Activated naive CD8-positive, alpha-beta T cell (primary cell): ENCODE measurements around the gene NUAK1.

ENCODE experiments used
- H3K27ac Mint-ChIP-seq: one replicate; pipeline ENCODE4 v1.8.0; 2021; ENCODE audit warnings: mixed read lengths
- H3K27me3 Mint-ChIP-seq: one replicate; pipeline ENCODE4 v1.8.0; 2021; ENCODE audit warnings: mixed read lengths
- H3K36me3 Mint-ChIP-seq: one replicate; pipeline ENCODE4 v1.8.0; 2021; ENCODE audit warnings: mixed read lengths
- H3K4me1 Mint-ChIP-seq: one replicate; pipeline ENCODE4 v1.8.0; 2021; ENCODE audit warnings: low read depth, mixed read lengths
- H3K4me3 Mint-ChIP-seq: one replicate; pipeline ENCODE4 v1.8.0; 2021; ENCODE audit warnings: mild to moderate bottlenecking, mixed read lengths
- H3K9me3 Mint-ChIP-seq: one replicate; pipeline ENCODE4 v1.8.0; 2021; ENCODE audit warnings: low read depth, mixed read lengths

The NUAK1 gene

DNA sequence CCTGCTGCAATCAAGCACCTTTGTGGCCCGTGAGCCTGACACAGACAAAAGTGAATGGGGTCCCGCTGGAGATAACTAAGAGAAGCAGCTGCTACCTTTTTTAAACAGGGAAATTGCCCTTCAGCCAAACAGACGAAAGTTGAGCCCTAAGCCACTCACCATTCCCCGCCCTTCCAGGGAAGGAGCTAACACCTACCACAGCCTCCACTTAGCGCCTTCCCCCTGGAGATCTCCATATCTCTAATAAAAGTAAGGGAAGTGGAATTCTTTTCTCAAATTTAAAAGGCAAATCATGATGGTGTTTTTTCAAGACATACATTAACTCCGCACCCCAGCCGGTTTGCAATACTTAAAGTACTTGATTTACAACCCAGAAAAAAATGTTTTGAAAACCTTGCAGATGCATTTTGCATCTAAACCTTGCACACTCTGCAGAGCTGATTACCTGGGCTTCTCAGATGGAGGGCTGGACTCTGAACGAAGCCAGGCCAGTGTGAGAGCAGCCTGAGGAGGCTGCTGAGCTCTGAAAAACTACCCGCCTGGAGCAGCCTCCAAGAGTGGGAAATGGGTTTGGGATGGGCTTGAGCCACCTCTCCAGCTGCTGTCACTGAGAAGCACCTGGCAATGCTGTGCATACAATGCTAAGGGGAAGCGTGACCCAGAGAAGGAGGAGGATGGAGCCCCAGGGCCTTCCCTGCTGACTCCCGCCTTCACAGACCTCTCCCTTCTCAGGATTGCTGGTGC lies 10.0 kb downstream of the NUAK1 start:
- Mint-ChIP-seq H3K36me3 (no peaks in the 10 kb centered on the region), H3K27ac (no peak overlapping the region), H3K4me3 (no peak overlapping the region), H3K27me3 (peaks cover 22% of the 10 kb centered on the region), H3K4me1 (no peaks in the 10 kb centered on the region), H3K9me3 (no peaks in the 10 kb centered on the region)

DNA sequence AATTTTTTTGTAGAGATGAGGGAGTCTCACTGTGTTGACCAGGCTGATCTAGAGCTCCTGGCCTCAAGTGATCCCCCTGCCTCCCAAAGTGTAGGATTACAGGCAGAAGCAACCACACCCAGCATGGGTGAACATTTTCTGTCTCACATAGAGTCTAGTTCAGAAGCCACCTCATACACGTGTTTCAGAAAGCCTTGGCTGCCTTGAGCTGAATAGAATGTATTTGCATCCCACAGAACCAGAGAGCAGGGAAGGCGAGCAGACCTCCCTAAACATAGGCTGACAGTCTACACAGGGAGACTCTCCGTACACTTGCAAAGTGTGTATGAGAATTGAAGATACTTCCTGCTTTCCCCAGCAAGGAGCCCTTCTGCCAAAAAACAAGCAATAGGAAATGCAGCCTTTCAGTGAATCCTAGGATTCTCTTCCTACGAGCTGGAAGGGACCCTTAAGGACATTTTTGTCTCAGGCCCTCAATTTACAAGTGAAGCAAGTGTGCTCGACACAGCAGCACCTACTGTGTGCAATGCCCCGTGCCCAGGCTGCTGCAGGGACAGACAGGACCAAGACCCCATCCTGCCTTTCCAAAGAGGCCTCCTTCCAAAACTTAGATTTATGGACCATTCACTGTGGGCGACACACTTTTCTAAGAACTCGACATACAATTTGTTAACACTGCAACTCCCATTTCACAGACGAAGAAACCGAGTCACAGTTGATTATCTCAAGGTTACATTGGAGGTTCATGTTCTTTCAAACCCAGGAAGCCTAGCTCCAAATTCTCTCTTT lies 11.2 kb downstream of the NUAK1 start:
- no peak overlapping the region for H3K27ac Mint-ChIP-seq
- no peaks in the 10 kb centered on the region for H3K9me3 Mint-ChIP-seq
- H3K4me3 Mint-ChIP-seq: no peak overlapping the region
- peaks cover 16% of the 10 kb centered on the region for H3K27me3 Mint-ChIP-seq
- no peaks in the 10 kb centered on the region for H3K36me3 Mint-ChIP-seq
- no peaks in the 10 kb centered on the region for H3K4me1 Mint-ChIP-seq

DNA sequence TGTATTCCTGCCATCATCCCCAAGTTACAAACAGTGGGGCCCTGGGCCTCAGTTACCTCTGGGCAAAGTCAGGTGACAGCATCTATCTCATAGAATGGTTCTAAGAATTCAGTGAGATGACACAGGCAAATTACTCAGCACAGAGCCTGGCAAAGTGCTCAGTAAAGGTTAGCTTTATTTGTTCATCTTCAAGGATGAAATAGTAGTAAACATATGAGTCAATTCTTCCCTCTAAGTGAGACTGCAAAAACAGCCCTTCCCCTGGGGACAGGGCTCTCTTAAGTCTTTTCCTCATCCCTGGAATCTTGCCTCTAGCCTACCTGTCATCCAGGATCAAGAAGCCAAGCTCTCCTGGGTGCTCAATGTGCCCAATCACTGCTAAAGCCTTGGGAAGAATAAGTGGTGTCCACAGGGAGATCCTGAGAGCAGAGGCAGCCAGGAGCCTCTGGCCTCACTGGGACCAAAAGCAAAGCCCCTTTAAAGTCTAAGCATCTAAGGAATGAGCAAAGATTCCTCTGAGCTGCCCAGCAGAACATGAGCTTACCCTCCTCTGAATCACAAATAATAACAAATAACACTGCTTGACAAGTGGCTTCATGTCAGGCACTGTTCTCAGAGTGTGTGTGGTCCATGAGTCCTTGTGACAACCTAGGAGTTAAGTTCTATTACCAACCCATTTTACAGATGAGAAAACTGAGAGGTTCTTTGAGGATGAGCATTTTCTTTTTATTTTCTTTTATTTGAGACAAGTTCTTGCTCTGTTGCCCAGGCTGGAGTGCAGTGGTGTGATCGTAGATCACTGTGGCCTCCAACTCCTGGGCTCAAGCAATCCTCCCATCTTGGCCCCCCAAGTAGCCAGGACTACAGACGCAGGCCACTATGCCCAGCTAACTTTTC lies 12.1 kb downstream of the NUAK1 start:
- Mint-ChIP-seq H3K4me3 (no peak overlapping the region), H3K36me3 (no peaks in the 10 kb centered on the region)

DNA sequence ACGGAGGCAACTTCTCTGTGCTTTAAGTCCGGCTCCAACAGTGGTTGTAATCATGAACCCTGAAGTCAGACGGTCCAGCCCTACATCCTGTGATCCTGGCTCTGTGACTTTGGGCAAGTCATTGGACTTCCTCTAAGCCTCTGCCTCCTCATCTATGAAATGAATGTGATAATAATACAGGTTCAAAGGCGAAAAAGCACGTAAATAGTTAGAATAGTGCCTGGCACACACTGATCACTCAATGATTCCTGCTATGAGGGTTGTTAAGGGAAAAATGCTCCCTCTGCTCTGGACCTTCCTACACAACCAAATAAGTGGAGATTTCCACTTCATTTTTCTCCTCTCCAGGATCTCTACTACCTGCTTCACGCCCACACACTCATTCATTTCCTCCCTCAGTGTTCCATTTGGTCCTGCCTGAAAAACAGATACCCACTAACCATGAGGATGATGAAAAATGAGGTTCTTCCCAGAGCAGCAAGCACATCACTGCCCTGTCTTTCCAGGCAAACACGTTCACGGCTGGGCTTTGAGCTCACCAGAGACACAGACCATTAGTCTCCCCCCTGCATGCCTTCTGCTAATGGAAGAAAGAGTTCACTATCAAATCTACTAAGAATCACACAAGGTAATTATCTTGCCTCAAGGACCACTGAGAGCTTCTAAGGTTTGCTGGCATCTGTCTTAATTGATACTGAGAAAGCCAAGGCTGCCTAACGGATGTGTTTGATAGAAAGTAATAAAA lies 13.2 kb downstream of the NUAK1 start:
- Mint-ChIP-seq H3K9me3 (no peaks in the 10 kb centered on the region), H3K36me3 (no peaks in the 10 kb centered on the region), H3K27me3 (peaks cover 13% of the 10 kb centered on the region), H3K4me1 (no peaks in the 10 kb centered on the region), H3K27ac (no peak overlapping the region), H3K4me3 (no peak overlapping the region)

More for the DNA sequence above, 12.1 kb downstream of the NUAK1 start:
- Mint-ChIP-seq H3K27me3 (peaks cover 14% of the 10 kb centered on the region), H3K9me3 (no peaks in the 10 kb centered on the region), H3K4me1 (no peaks in the 10 kb centered on the region), H3K27ac (no peak overlapping the region)

DNA sequence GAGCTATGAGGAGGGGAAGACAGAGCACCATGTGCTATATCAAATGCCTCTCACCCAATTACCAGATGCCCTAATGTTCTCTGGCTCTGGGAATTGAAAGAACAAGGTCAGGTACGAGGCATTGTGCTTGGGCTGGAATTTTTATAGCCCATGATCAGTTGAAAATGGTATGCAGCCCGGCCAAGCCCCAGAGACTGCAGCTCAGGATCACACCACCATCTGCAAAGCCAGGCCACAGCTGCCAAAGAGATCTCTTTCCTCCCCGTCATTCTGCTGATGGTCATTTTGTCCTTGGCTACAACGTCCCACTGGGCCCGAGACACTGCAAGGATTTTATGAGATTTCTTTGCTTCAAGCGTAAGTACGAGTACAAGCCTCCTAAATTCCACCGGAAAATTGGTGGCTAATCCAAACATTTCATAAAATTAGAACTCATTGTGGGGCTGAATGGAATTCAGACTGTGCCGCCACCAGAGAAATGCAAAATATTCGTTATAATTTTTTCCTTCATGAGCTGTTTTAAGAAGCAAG lies 15.1 kb downstream of the NUAK1 start:
- H3K36me3 Mint-ChIP-seq: no peaks in the 10 kb centered on the region
- H3K4me3 Mint-ChIP-seq: no peak overlapping the region
- no peaks in the 10 kb centered on the region for H3K4me1 Mint-ChIP-seq
- no peak overlapping the region for H3K27ac Mint-ChIP-seq
- H3K27me3 Mint-ChIP-seq: peaks cover 9% of the 10 kb centered on the region
- no peaks in the 10 kb centered on the region for H3K9me3 Mint-ChIP-seq

DNA sequence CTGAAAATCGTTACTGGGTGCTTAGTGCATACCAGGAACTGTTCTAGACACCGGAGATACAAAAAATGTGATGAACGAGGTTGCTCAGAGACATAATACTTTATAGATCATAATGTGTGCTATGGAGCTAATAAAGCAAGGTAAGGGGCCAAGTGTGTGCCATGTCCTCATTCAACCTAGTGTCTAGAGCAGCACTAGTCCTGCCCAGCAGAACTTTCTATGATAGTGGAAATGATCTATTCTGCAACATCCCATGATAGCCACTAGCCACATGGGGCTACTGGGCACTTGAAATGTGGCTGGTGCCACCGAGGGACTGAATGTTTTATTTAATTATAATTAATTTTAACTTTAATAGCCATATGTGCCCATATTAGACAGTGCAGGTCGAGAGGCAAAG lies 15.6 kb downstream of the NUAK1 start:
- no peak overlapping the region for H3K27ac Mint-ChIP-seq
- H3K4me1 Mint-ChIP-seq: no peaks in the 10 kb centered on the region
- H3K27me3 Mint-ChIP-seq: peaks cover 9% of the 10 kb centered on the region
- H3K36me3 Mint-ChIP-seq: no peaks in the 10 kb centered on the region
- H3K4me3 Mint-ChIP-seq: no peak overlapping the region
- no peaks in the 10 kb centered on the region for H3K9me3 Mint-ChIP-seq

DNA sequence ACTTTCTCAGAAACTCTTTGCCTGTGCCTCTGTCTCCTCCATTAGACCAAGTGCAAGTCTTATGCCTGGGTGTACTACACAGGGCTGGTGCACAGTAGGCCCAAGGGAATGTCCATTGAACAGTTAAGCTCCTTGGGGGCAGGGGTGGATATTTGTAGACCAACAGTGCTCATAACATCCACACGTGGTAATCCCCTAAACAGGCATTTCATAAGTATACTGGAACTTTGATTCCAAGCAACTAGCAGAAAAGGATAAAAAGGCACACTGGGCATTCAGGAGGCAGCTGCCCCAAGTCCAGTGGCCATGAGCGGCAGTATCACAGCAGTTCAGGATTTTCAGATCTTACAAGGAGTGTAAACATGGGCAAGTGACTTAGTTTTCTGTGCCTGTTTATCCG lies 16.8 kb downstream of the NUAK1 start:
- H3K27ac Mint-ChIP-seq: no peak overlapping the region
- H3K36me3 Mint-ChIP-seq: no peaks in the 10 kb centered on the region
- H3K4me3 Mint-ChIP-seq: no peak overlapping the region
- peaks cover 9% of the 10 kb centered on the region for H3K27me3 Mint-ChIP-seq
- no peaks in the 10 kb centered on the region for H3K9me3 Mint-ChIP-seq
- H3K4me1 Mint-ChIP-seq: no peaks in the 10 kb centered on the region

DNA sequence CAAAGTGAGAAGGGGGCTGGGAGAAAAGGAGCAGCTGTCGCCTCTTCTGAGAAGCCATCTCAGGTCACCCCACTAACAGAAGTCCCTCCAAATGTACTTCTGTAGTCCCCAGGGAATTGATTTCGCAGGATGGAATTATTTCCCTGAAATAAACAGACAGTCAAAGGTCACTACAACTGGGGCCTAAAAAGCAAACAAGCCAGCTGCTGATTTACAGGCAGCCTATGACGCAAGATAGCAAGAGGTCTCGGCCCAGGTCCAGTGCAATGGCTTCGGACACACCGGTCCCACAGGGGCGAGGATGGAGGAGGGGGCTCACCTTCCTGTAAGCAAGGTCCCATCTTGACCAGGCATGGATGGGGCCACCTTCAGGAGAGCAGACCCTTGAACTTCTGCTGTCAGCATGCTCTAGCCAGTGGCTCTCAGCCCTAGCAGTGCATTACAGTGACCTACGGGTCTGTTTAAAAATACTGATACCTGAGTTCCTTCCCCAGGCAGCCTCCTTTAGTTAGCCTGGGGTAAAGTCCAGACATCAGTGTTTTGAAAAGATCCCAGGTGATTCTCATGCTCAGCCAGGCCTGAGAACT lies 18.1 kb downstream of the NUAK1 start:
- Mint-ChIP-seq H3K9me3 (no peaks in the 10 kb centered on the region), H3K36me3 (no peaks in the 10 kb centered on the region), H3K27me3 (peaks cover 5% of the 10 kb centered on the region)

DNA sequence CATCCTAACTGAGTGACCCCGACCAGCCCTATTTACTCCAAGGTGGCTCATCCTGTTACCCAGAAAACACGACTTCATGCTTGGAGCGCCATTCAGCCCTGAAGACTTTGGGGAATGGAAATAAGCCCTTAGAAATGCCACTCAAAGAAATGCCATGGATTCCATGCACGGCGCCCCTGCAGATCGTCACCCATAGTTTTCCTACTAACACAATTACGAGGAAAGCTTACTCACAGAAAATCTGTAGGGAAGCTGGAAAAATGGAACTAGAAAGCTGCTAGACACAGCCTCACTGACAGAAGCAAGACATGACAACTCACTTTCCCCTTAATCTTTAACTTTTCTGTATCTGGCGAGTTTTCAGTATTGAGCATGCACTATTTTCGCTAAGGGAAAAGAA lies 19.5 kb downstream of the NUAK1 start:
- no peaks in the 10 kb centered on the region for H3K4me1 Mint-ChIP-seq
- no peaks in the 10 kb centered on the region for H3K9me3 Mint-ChIP-seq
- H3K27me3 Mint-ChIP-seq: peaks cover 3% of the 10 kb centered on the region
- no peaks in the 10 kb centered on the region for H3K36me3 Mint-ChIP-seq
- no peak overlapping the region for H3K27ac Mint-ChIP-seq
- H3K4me3 Mint-ChIP-seq: no peak overlapping the region

More for the DNA sequence above, 18.1 kb downstream of the NUAK1 start:
- no peaks in the 10 kb centered on the region for H3K4me1 Mint-ChIP-seq
- no peak overlapping the region for H3K27ac Mint-ChIP-seq
- H3K4me3 Mint-ChIP-seq: no peak overlapping the region

DNA sequence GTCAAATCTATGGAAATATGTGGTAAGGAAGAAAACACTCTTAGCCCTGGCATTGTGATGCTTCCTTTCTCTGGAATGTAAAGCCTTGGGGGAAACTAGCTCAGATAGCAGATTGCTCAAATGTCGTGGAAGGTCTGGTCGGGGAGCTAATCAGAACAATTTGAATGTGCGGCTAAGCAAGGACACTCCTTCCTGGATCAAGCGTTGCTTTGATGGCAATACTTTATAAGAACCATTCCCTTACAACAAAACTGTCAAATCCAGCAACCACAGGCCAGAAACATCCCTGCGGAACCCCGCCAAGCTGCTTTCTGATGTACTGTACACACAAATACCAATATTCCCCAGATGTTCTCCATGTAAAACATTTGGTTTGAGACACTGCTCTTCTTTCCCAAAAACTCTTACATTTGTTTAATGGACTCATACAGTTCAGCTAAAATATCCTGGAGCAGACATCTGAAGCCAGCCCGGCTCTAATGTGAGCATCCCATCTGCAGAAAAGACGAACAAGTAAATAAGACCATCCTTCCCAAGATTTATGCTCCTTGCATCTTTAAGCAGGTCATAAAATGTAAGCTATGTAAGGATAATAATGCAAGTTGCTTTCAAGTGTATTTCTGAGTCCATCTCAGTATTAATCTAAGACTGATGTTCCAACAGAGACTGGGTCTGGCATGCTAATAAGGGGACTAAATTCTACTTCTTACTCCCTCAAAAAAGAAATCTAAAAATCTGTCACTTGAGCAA lies 20.2 kb downstream of the NUAK1 start:
- Mint-ChIP-seq H3K36me3 (no peaks in the 10 kb centered on the region), H3K27ac (no peak overlapping the region), H3K9me3 (no peaks in the 10 kb centered on the region), H3K27me3 (no peaks in the 10 kb centered on the region), H3K4me1 (no peaks in the 10 kb centered on the region), H3K4me3 (no peak overlapping the region)

DNA sequence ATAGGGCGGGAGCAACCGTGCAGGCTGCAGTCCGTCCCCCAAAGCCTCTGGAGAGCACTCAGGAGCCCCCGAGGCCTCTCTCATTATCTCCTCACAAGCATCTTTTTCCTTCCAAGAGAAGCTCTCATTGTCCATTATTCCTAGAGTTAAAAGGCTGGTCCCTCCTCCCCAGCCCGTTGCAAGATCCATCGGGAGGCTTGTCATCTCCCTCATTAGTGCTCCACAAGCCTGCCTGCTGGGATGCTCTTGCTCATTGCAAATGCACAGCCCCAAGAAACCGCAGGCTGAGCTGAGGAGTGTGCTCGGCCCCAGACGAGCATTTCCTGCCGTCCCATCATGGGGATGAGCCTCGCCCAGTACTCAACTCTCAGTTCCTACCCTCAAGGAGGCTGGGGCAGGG lies 23.3 kb downstream of the NUAK1 start:
- H3K4me1 Mint-ChIP-seq: no peaks in the 10 kb centered on the region
- H3K4me3 Mint-ChIP-seq: no peak overlapping the region
- no peak overlapping the region for H3K27ac Mint-ChIP-seq
- no peaks in the 10 kb centered on the region for H3K9me3 Mint-ChIP-seq
- peaks cover 2% of the 10 kb centered on the region for H3K27me3 Mint-ChIP-seq
- no peaks in the 10 kb centered on the region for H3K36me3 Mint-ChIP-seq

DNA sequence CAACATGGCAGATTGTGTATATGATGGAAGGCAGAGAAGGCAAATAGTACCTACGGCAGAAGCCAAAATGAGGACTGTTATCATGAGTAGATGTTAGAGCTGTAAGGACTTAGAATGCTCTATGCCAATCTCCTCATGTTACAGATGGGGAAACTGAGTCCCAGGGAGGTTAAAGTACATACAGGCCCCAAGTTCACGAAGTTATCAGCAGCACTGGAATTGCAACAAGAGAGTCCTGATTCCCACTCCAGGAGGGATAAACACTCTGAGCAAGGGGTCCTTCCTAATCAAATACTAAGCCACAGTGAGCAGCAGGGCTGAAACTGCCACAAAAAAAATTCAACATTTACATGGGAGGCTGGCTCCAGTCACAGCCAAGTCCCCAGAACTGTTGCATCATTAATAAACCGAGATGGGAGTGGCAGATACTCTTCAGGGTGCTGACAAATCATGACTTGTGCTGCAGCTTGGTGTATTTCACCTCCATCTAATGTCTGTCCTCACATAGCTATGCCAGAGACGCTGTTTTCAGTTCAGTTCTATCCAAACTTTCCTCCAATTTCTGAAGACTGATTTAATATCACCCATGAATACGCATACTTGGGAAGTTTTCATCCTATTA lies 24.2 kb downstream of the NUAK1 start:
- H3K27ac Mint-ChIP-seq: no peak overlapping the region
- H3K36me3 Mint-ChIP-seq: no peaks in the 10 kb centered on the region
- H3K4me1 Mint-ChIP-seq: no peaks in the 10 kb centered on the region
- H3K9me3 Mint-ChIP-seq: no peaks in the 10 kb centered on the region
- H3K4me3 Mint-ChIP-seq: no peak overlapping the region
- peaks cover 6% of the 10 kb centered on the region for H3K27me3 Mint-ChIP-seq

DNA sequence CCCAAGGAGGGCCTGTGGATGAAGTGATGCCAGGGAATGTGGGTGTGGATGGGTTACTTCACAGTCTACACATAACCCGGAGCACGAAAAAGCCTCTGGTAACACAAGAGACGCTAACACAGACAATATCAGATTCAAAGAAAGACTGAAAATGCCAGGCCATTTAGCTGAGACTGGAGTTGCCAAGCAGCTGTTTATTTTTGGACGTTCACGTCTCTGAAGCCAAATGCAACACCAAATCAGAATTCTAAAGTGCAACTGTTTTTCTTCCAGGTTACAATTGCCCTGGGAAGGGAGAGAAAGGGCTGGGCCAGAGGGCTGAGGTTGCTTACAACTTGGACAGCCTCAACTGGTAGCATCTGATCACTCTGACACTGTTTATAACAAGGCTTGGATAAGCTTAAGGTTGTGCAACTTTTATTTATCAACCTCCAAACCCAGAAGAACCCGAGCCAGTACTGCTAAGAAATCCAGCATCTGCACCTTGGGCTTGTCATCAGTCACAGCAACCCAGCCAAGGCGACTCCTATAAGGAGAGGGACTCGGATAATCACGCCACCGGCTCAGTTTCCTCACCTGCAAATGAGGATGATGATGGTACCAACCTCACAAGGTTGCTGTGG lies 24.8 kb downstream of the NUAK1 start:
- H3K4me1 Mint-ChIP-seq: no peaks in the 10 kb centered on the region
- H3K9me3 Mint-ChIP-seq: no peaks in the 10 kb centered on the region
- no peak overlapping the region for H3K27ac Mint-ChIP-seq
- H3K36me3 Mint-ChIP-seq: no peaks in the 10 kb centered on the region
- H3K4me3 Mint-ChIP-seq: no peak overlapping the region
- peaks cover 10% of the 10 kb centered on the region for H3K27me3 Mint-ChIP-seq
